OCI-LY7 (cell line): ENCODE data around the gene SOX4. TPM values are rescaled to one million over a fixed set of nuclear protein-coding genes. Genes with fewer than 3 reads are reported as not detected.

Experiments
- BruUV-seq: library from RNA; stranded (reverse); fragments of 400-500 nt; replicated peaks from 2 replicates; lab custom pipeline; 2021; lab: Mats Ljungman, UMichigan
- CTCF ChIA-PET: fragments of 300-600 bp; sonication (Branson Sonifier 250); formaldehyde crosslinking; loops from one replicate; lab custom pipeline; 2022; ENCODE audit warnings: antibody characterized with exemption; ENCODE audit not compliant: unreplicated experiment; lab: Charles Lee
- POLR2A ChIA-PET: fragments of 300-600 bp; sonication (Branson Sonifier 250); formaldehyde crosslinking; loops from one replicate; lab custom pipeline; 2022; ENCODE audit warnings: antibody characterized with exemption; lab: Charles Lee
- DNase-seq: peaks from one replicate; pipeline ENCODE4 v3.0.0-alpha.2; 2015; ENCODE audit warnings: low spot score
- H2AFZ ChIP-seq: fragments of 200-600 bp; sonication (generic), shearing (Covaris generic); 2 replicates; pipeline ENCODE4 v1.6.1; 2014; ENCODE audit warnings: mild to moderate bottlenecking, antibody characterized with exemption, low read length, moderate library complexity
- H3K27ac ChIP-seq: fragments of 200-600 bp; sonication (generic); 2 replicates; pipeline ENCODE4 v1.5.1; 2014; ENCODE audit warnings: mixed run types, low read depth, mild to moderate bottlenecking, moderate library complexity, low read length, inconsistent platforms; ENCODE audit not compliant: poor library complexity, severe bottlenecking
- H3K36me3 ChIP-seq: fragments of 200-600 bp; sonication (generic); 2 replicates; pipeline ENCODE4 v1.6.1; 2014; ENCODE audit warnings: mild to moderate bottlenecking, antibody characterized with exemption, low read length, moderate library complexity, mixed read lengths; ENCODE audit not compliant: insufficient read depth
- H3K4me1 ChIP-seq: fragments of 200-600 bp; sonication (generic); 2 replicates; pipeline ENCODE4 v1.5.1; 2014; ENCODE audit warnings: mild to moderate bottlenecking, low read length; ENCODE audit not compliant: insufficient read depth, poor library complexity, severe bottlenecking
- H3K4me2 ChIP-seq: fragments of 200-600 bp; sonication (generic); 2 replicates; pipeline ENCODE4 v1.6.1; 2014; ENCODE audit warnings: mild to moderate bottlenecking, low read length
- H3K4me3 ChIP-seq: fragments of 200-600 bp; sonication (generic); 2 replicates; pipeline ENCODE4 v1.5.1; 2014; ENCODE audit warnings: mild to moderate bottlenecking, low read depth, low read length; ENCODE audit not compliant: poor library complexity, severe bottlenecking
- H3K79me2 ChIP-seq: fragments of 200-600 bp; sonication (generic); 2 replicates; pipeline ENCODE4 v1.6.1; 2016; ENCODE audit warnings: low read depth, mild to moderate bottlenecking, low read length, moderate library complexity, mixed read lengths; ENCODE audit not compliant: insufficient read depth
- H3K9me2 ChIP-seq: fragments of 200-600 bp; sonication (generic); 2 replicates; pipeline ENCODE4 v1.6.1; 2016; ENCODE audit warnings: mild to moderate bottlenecking, low read length, mixed read lengths; ENCODE audit not compliant: insufficient read depth
- H3K9me3 ChIP-seq: fragments of 200-600 bp; sonication (generic); 2 replicates; pipeline ENCODE4 v1.6.1; 2014; ENCODE audit warnings: mild to moderate bottlenecking, mixed run types, low read length, mixed read lengths
- H4K20me1 ChIP-seq: fragments of 200-600 bp; sonication (generic); 2 replicates; pipeline ENCODE4 v1.6.1; 2014; ENCODE audit warnings: mild to moderate bottlenecking, antibody characterized with exemption, low read length, moderate library complexity, mixed read lengths; ENCODE audit not compliant: insufficient read depth
- EZH2phosphoT487 ChIP-seq: fragments of 200-600 bp; sonication (generic); IDR thresholded peaks from 2 replicates; pipeline ENCODE4 v1.6.1; 2018; ENCODE audit warnings: low read depth, borderline replicate concordance, mild to moderate bottlenecking, mixed run types, antibody characterized with exemption, low read length, moderate library complexity, mixed read lengths
- intact Hi-C: fragments of 100-400 bp; cut with micrococcal nuclease; formaldehyde crosslinking; loops from one replicate; pipeline ENCODE4 v1.10.0; 2022; ENCODE audit not compliant: unreplicated experiment
- total RNA-seq, 2 experiments: library from RNA; depleted of rRNA in 1 of 2; stranded (reverse); fragments of >200 nt in 1 of 2; shearing (Covaris generic) in 1 of 2; gene quantifications; 2 replicates each; pipeline ENCODE4 v1.2.3, GENCODE V29; 2014 to 2022
- TF ChIP-seq, protein P1 (sequence below): fragments of 200-600 bp; sonication (generic); conservative IDR thresholded peaks from 2 replicates; pipeline ENCODE4 v1.5.1; 2014; ENCODE audit warnings: mild to moderate bottlenecking, antibody characterized with exemption, low read length, moderate library complexity, mixed read lengths

The SOX4 gene
- total RNA-seq, 2 experiments from 2014 or later: 55.2 to 58.1 TPM

DNA sequence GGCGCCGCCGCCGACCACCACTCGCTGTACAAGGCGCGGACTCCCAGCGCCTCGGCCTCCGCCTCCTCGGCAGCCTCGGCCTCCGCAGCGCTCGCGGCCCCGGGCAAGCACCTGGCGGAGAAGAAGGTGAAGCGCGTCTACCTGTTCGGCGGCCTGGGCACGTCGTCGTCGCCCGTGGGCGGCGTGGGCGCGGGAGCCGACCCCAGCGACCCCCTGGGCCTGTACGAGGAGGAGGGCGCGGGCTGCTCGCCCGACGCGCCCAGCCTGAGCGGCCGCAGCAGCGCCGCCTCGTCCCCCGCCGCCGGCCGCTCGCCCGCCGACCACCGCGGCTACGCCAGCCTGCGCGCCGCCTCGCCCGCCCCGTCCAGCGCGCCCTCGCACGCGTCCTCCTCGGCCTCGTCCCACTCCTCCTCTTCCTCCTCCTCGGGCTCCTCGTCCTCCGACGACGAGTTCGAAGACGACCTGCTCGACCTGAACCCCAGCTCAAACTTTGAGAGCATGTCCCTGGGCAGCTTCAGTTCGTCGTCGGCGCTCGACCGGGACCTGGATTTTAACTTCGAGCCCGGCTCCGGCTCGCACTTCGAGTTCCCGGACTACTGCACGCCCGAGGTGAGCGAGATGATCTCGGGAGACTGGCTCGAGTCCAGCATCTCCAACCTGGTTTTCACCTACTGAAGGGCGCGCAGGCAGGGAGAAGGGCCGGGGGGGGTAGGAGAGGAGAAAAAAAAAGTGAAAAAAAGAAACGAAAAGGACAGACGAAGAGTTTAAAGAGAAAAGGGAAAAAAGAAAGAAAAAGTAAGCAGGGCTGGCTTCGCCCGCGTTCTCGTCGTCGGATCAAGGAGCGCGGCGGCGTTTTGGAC is 2.0 kb downstream of the SOX4 start:
- H3K9me2 ChIP-seq: no peaks in the 10 kb centered on the region
- no TSS peak for BruUV-seq
- H3K4me2 ChIP-seq: peak overlapping the region; percentile 81
- peak overlapping the region; percentile 67 for H3K27ac ChIP-seq
- TF ChIP-seq, protein P1, sequence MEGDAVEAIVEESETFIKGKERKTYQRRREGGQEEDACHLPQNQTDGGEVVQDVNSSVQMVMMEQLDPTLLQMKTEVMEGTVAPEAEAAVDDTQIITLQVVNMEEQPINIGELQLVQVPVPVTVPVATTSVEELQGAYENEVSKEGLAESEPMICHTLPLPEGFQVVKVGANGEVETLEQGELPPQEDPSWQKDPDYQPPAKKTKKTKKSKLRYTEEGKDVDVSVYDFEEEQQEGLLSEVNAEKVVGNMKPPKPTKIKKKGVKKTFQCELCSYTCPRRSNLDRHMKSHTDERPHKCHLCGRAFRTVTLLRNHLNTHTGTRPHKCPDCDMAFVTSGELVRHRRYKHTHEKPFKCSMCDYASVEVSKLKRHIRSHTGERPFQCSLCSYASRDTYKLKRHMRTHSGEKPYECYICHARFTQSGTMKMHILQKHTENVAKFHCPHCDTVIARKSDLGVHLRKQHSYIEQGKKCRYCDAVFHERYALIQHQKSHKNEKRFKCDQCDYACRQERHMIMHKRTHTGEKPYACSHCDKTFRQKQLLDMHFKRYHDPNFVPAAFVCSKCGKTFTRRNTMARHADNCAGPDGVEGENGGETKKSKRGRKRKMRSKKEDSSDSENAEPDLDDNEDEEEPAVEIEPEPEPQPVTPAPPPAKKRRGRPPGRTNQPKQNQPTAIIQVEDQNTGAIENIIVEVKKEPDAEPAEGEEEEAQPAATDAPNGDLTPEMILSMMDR: no peak
- peak overlapping the region; percentile 94 for H3K4me3 ChIP-seq
- intact Hi-C loops: loop anchor here (2.0 kb wide), 1 partner anchor 339 kb away; no protein-coding TSS in a partner anchor
- ChIA-PET CTCF (no interaction called here), POLR2A (interaction anchor here (0.7 to 3.3 kb wide), 5 partner anchors 9 to 1176 kb away, joined by 3 to 41 read pairs (median 18); no protein-coding TSS in a partner anchor)
- peaks cover 53% of the 10 kb centered on the region for H3K36me3 ChIP-seq
- H3K79me2 ChIP-seq: peaks cover 67% of the 10 kb centered on the region
- H3K4me1 ChIP-seq: peaks cover 41% of the 10 kb centered on the region
- no peaks in the 10 kb centered on the region for H3K9me3 ChIP-seq
- H2AFZ ChIP-seq: no peak overlapping the region
- peak; percentile 38 for DNase-seq
- H4K20me1 ChIP-seq: peaks cover 16% of the 10 kb centered on the region; the same call in 1 of the 2 replicates

DNA sequence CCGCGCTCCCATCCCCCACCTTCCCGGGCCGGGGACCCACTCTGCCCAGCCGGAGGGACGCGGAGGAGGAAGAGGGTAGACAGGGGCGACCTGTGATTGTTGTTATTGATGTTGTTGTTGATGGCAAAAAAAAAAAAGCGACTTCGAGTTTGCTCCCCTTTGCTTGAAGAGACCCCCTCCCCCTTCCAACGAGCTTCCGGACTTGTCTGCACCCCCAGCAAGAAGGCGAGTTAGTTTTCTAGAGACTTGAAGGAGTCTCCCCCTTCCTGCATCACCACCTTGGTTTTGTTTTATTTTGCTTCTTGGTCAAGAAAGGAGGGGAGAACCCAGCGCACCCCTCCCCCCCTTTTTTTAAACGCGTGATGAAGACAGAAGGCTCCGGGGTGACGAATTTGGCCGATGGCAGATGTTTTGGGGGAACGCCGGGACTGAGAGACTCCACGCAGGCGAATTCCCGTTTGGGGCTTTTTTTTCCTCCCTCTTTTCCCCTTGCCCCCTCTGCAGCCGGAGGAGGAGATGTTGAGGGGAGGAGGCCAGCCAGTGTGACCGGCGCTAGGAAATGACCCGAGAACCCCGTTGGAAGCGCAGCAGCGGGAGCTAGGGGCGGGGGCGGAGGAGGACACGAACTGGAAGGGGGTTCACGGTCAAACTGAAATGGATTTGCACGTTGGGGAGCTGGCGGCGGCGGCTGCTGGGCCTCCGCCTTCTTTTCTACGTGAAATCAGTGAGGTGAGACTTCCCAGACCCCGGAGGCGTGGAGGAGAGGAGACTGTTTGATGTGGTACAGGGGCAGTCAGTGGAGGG is 2.8 kb downstream of the SOX4 start:
- no peak overlapping the region for H2AFZ ChIP-seq
- peak; percentile 69 for DNase-seq
- H3K79me2 ChIP-seq: peaks cover 67% of the 10 kb centered on the region
- no peaks in the 10 kb centered on the region for H3K9me2 ChIP-seq
- peak overlapping the region; percentile 67 for H3K27ac ChIP-seq
- no TSS peak for BruUV-seq
- ChIA-PET POLR2A (interaction anchor here (0.6 to 3.3 kb wide), 2 partner anchors 12 to 1055 kb away, joined by 3 to 30 read pairs; no protein-coding TSS in a partner anchor), CTCF (no interaction called here)
- H3K4me2 ChIP-seq: peak overlapping the region; percentile 81
- no peaks in the 10 kb centered on the region for H3K9me3 ChIP-seq
- TF ChIP-seq EZH2phosphoT487: no peak
- TF ChIP-seq, protein P1: no peak
- peaks cover 47% of the 10 kb centered on the region for H3K4me1 ChIP-seq
- intact Hi-C loops: loop anchor here (2.0 kb wide), 1 partner anchor 338 kb away; no protein-coding TSS in a partner anchor
- H4K20me1 ChIP-seq: peaks cover 16% of the 10 kb centered on the region; the same call in 1 of the 2 replicates
- H3K36me3 ChIP-seq: peaks cover 53% of the 10 kb centered on the region
- peak overlapping the region; percentile 94 for H3K4me3 ChIP-seq
